ENCODE results near the gene CROCC2.

CROCC2 gene

DNA sequence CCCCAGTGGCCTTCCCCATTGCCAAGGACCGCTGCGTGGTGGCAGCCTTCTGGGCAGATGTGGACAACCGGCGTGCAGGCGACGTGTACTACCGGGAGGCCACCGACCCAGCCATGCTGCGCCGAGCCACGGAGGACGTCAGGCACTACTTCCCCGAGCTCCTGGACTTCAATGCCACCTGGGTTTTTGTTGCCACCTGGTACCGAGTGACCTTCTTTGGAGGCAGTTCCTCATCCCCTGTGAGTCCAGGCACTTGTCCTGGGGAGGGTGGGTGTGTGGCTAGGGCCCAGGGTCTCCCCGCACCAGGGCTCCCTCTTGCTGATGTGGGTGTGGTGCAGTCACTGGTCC is 124.2 kb downstream of the CROCC2 start:
- H3K4me3 ChIP-seq (replicated peaks; ENCODE audit: low read depth, low read length): no peak overlapping the region
- DNase-seq (ENCODE audit: extremely low read depth, low read depth): no peak
- TF ChIP-seq CTCF (IDR thresholded peaks at IDR 0.05; ENCODE audit: low read depth, low read length, missing control alignments): no peak

GRCh38 chr2:241030883-241031282 is 124.7 kb downstream of the CROCC2 start:
- no peak for TF ChIP-seq CTCF (IDR thresholded peaks at IDR 0.05; ENCODE audit: low read depth, low read length, missing control alignments)
- DNase-seq (ENCODE audit: extremely low read depth, low read depth): no peak
- no peak overlapping the region for H3K4me3 ChIP-seq (replicated peaks; ENCODE audit: low read depth, low read length)

GRCh38 chr2:241031436-241032165 is 125.5 kb downstream of the CROCC2 start:
- no peak for DNase-seq (ENCODE audit: extremely low read depth, low read depth)
- no peak for TF ChIP-seq CTCF (IDR thresholded peaks at IDR 0.05; ENCODE audit: low read depth, low read length, missing control alignments)
- no peak overlapping the region for H3K4me3 ChIP-seq (replicated peaks; ENCODE audit: low read depth, low read length)

- TF ChIP-seq CTCF (IDR thresholded peaks at IDR 0.05; ENCODE audit: low read depth, low read length, missing control alignments): no peak
- no peak overlapping the region for H3K4me3 ChIP-seq (replicated peaks; ENCODE audit: low read depth, low read length)
- DNase-seq (ENCODE audit: extremely low read depth, low read depth): no peak
Measured at GRCh38 chr2:241033336-241033987, 127.3 kb downstream of the CROCC2 start.

GRCh38 chr2:241033994-241034393 is 127.9 kb downstream of the CROCC2 start:
- no peak for TF ChIP-seq CTCF (IDR thresholded peaks at IDR 0.05; ENCODE audit: low read depth, low read length, missing control alignments)
- H3K4me3 ChIP-seq (replicated peaks; ENCODE audit: low read depth, low read length): no peak overlapping the region
- no peak for DNase-seq (ENCODE audit: extremely low read depth, low read depth)

DNA sequence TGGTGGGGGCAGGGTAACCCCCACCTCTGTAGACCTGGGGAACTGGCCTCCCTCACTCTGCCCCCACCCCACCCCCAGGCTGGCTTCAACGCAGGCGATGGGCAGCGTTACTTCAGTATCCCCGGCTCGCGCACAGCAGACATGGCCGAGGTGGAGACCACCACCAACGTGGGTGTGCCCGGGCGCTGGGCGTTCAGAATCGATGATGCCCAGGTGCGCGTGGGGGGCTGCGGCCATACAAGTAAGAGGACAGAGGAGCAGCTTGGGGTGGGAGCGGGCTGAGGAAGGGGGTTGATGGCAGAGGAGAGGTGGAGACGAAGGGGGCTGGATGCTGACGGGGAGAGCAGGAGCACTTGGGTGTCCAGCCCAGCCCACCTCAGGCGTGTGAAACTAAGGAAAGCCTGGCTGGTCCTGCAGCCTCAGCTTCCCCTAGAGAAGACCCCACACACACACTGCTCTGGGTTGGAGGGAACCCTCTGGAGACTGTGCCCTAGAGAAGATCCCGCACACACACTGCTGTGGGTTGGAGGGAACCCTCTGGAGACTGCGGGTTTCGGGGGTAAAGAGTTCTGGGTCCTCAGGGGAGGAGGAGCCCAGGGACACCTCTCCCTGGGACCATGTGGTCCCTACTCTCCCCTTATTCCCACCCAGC is 128.5 kb downstream of the CROCC2 start:
- H3K4me3 ChIP-seq (replicated peaks; ENCODE audit: low read depth, low read length): no peak overlapping the region
- no peak for DNase-seq (ENCODE audit: extremely low read depth, low read depth)
- no peak for TF ChIP-seq CTCF (IDR thresholded peaks at IDR 0.05; ENCODE audit: low read depth, low read length, missing control alignments)
